GM12891 (cell line): ENCODE data around the gene ANKS3.

Source experiments
- DNase-seq: peaks from one replicate; pipeline ENCODE4 v3.0.0; 2011; ENCODE audit warnings: low spot score; ENCODE audit not compliant: insufficient read length
- FAIRE-seq: peaks from 2 replicates; lab custom pipeline; 2011; peaks lifted over from hg19 to GRCh38; lab: Jason Lieb, UNC
- PAX5 ChIP-seq: IDR thresholded peaks from 2 replicates; pipeline ENCODE4 v1.6.1; 2011; ENCODE audit warnings: low read length, moderate library complexity, mild to moderate bottlenecking; ENCODE audit not compliant: insufficient read depth, severe bottlenecking
- POLR2A ChIP-seq: IDR thresholded peaks from 2 replicates; pipeline ENCODE4 v1.6.1; 2011; ENCODE audit warnings: low read depth, low read length, control low read depth
- POLR2AphosphoS5 ChIP-seq: IDR thresholded peaks from 2 replicates; pipeline ENCODE4 v1.6.1; 2011; ENCODE audit warnings: low read depth, low read length, control low read depth
- POU2F2 ChIP-seq: IDR thresholded peaks from 2 replicates; pipeline ENCODE4 v1.6.1; 2011; ENCODE audit warnings: low read depth, mild to moderate bottlenecking, control low read depth, low read length, moderate library complexity
- SPI1 ChIP-seq: IDR thresholded peaks from 2 replicates; pipeline ENCODE4 v1.6.1; 2011; ENCODE audit warnings: low read depth, low read length, control low read depth
- TAF1 ChIP-seq: IDR thresholded peaks from 2 replicates; pipeline ENCODE4 v1.6.1; 2011; ENCODE audit warnings: low read depth, low read length, control low read depth

Gene ANKS3

DNA sequence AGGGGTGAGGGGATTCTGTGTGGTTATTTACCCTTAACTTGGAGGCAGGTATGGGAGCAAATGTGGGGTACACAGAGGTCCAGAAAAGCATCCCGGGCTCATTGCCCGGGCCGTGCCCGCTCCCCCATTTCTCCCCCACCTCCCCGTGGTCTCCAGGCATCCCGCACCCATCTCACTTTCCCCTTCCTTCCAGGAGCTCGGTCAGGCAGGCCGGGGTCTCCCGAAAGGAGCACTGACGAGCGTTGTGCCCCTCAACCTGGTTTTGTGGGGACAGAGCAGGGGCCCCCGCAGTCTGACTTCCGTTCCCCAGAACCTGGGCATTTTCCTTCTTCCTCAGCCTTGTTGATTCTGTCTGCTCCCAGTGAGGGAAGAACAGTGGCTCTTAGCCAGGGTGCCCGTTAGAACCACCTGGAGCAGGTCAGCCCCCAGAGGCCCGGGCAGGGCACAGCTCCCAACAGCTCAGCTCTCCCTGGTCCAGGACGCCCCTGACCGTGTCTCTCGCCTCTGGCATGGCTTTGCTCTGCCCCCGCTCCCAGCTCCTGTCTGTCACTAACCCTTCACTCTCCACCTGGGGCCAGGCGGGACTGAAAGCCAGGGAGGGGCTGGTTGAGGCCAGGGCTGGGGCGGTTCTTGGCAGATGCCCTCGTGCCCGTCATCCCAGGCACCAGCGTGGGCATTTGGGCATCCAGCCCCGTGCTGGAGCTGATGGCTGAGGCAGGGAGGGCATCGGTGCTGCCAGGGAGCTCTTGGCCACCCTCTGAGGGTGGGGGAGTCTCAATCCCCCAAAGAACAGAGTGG lies 53.2 kb downstream of the ANKS3 start:
- TF ChIP-seq TAF1 (no peak), SPI1 (no peak), PAX5 (no peak), POU2F2 (no peak), POLR2A (no peak), POLR2AphosphoS5 (no peak)
- DNase-seq (no peak), FAIRE-seq (no peak)

DNA sequence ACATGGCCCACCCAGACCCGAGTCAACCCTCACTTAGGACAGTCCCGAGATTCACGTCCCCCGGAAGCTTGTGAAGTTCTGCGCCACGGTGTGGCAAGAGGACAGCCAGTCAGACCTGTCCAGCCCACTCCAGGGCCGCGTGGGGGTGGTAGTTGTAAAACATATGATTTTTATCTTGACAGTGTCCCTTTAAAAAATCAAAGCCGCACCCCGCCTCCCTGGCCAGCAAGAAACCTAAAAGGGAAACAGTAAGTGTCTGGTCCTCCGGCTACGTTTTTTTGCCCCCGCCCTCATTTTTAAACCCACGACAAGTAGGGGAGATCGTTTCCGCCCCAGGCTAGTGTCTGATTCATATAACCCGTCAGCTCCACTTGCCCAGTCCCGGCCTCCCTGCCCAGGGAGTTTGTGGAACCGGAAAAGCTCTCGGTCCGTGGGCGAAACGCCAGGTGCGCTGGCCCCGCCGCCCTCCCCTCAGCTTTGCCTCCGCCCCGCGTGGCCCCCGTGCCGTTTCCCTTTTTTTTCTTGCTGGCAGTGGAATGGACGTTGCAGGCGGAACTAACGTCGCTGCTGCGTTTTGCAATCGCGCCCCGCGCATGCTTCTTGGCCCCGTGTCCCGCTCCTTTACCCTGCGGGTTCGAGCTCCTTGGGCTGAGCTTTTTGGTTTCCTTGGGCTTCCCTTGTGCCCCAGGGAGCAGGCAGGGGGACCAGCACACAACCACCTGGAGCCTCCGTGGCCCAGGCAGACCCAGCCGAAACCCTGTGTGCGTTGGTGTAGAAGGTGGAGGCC lies 54.0 kb downstream of the ANKS3 start:
- no peak for DNase-seq
- TF ChIP-seq SPI1: no peak
- TF ChIP-seq POU2F2: no peak
- TF ChIP-seq POLR2A: no peak
- TF ChIP-seq TAF1: no peak
- no peak for TF ChIP-seq POLR2AphosphoS5
- no peak for TF ChIP-seq PAX5
- FAIRE-seq: no peak

DNA sequence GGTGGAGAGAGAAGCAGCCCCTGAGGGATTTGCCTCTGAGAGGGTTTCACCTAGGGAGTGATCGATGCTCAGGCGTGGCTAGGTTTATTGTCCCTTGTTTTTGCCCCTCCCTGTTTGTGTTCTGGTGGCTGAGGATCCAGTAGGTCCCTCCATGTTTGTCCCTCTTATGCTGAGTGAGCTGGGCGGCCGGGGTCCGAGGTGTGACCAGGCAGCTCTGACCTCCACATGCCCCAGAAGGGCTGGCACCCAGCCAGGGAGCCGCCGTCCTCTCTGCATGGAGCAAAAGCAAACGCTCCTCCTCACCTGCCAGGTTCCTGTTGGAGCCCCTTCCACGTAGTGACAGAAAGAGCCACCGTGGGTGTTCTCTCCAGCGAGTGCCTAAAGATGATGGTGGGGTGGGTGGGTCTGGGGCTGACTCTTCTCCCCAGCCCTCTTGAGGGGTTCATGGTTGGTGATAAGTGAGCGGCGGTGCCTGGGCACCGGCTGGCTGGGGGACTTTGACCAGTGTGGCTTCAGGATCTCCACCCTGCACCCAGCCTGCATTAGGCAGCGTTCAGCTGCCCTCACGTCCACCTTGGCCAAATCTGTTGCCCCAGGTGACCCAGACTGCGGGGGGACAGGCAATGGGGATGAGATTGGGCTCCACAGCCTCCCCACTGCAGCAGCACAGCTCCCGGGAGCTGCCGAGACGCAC lies 54.8 kb downstream of the ANKS3 start:
- no peak for TF ChIP-seq POU2F2
- DNase-seq: no peak
- FAIRE-seq: no peak

DNA sequence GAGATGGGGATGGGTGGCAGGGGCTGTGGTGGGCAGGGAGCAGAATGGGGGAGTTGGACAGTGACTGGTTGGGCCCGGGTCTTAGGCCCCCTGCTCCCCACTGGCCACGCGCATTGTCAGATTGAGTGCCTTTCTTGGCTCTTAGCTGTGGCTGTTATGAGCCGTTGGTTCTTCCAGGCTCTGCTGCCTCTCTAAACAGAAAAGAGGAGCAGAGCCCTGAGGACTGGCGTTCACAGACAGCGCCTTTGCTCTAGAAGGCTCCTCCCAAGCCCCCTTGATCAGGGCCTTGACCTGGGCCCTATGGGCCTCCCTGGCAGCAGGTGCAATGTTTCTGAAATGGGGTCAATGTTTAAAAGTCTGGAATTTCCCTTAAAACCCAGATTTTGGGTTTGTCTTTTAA lies 55.5 kb downstream of the ANKS3 start:
- DNase-seq (no peak), FAIRE-seq (no peak)
- TF ChIP-seq POU2F2 (no peak), SPI1 (no peak), TAF1 (no peak), PAX5 (no peak), POLR2AphosphoS5 (no peak), POLR2A (no peak)

DNA sequence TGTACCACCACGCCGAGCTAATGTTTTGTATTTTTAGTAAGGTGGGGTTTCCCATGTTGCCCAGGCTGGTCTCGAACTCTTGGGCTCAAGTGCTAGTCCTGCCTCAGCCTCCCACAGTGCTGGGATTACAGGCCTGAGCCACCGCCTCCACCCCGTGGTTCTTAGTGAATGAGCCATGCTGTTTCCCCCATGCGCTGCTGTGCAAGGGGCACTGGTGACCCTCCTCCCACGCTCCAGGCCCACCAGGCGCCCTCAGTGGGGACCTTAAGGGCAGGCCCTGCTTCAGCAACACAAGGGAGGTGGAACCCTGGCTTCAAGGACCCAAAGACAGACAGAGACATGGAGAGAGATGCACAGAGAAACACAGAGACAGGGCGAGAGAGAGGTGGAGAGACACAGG lies 56.1 kb downstream of the ANKS3 start:
- no peak for TF ChIP-seq POU2F2
- TF ChIP-seq POLR2A: no peak
- TF ChIP-seq TAF1: no peak
- TF ChIP-seq SPI1: no peak
- no peak for TF ChIP-seq PAX5
- no peak for TF ChIP-seq POLR2AphosphoS5
- FAIRE-seq (no peak), DNase-seq (no peak)

DNA sequence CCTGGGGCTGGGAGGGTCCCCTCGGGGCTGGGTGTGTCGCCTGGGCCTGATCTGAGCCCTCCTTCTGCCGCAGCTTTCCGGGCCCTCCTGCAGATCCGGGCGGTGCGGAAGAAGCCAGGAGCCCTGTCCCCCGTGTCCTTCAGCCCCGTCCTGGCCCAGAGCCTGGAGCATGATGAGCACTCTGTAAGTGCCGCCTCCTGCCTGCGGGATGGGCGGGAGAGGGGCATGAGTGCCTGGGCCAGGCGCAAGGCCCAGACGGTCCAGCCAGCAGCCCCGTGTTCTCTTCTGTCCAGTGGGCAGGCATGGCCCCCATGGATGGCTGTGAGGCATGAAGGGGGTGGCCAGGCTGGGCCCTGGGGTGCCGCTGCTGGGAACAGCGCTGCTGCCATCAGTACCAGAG lies 56.7 kb downstream of the ANKS3 start:
- FAIRE-seq (no peak), DNase-seq (no peak)
- TF ChIP-seq SPI1: no peak
- TF ChIP-seq PAX5: no peak
- TF ChIP-seq POLR2AphosphoS5: no peak

DNA sequence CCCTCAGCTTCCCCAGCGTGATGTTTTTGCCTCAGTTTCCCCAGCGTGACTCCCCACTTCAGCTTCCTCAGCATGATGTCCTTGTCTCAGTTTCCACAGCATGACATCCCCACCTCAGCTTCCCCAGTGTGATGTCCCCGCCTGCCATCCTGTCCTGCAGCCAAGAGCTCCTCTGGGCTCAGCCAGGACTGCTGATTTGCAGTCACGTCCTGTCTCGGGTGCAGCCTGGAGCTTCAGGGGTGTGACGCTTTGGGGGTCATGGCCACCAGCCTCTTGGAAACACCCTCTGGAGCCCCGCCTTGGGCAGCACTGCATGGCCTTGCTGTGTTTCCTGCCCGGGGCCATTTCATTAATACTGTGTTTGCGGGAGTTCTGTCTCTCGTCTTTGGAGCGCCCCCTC lies 57.2 kb downstream of the ANKS3 start:
- FAIRE-seq (no peak), DNase-seq (no peak)
- TF ChIP-seq POU2F2 (no peak), PAX5 (no peak), POLR2A (no peak), POLR2AphosphoS5 (no peak), TAF1 (no peak), SPI1 (no peak)

DNA sequence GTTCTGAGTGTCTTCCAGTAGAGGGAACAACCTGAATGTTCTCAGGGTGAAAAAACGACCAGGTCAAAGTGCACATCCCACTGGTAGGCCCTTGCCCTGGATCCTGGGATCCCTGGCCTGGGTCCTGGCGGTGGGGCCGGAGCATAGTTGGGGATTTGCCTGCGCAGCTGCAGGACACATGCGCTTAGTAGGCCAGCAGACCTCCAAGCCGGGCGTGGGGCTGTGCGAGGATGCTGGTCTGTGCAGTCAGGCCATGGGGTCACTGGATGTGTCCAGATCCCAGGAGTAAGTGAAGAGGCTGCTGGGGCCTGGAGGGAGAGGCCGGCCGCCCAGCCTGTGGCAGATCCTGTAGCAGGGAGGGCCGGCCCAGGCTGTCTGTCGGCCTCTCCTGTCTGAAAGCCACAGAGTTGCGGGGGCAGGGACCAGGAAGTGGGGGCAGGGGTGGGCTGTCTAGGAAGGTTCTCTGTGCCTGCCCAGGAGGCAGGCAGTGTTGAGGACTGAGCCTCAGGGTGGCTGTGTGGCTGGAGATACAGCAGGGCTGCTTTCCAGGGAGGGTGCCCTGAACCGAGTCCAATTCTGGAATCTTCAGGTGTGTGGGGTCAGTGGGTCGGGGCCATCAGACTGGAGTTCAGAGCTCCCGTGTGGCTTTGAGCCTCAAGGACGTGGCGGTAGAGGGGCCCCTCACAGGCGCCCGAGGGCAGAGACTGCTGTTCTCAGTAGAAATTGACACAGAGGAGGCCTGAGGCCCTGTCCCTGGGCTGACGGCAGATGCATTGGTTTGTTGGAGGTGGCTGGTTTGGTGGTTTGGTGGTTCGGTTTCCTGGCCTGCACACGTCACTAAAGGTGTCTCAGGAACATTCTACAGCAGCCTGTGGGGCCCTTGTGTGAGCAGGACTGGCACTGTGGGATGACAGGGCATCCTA lies 57.9 kb downstream of the ANKS3 start:
- no peak for FAIRE-seq

More for the DNA sequence above, 57.9 kb downstream of the ANKS3 start:
- TF ChIP-seq PAX5: no peak
- DNase-seq: no peak
